HG03039 (cell line): Measurements from ENCODE around the gene SLC25A33.

Experiments
- ATAC-seq: cut with Tn5 transposase; IDR thresholded peaks from one replicate; pipeline ENCODE4 v1.9.1; 2021; ENCODE audit warnings: mild to moderate bottlenecking, moderate library complexity; ENCODE audit not compliant: unreplicated experiment

The SLC25A33 gene

DNA sequence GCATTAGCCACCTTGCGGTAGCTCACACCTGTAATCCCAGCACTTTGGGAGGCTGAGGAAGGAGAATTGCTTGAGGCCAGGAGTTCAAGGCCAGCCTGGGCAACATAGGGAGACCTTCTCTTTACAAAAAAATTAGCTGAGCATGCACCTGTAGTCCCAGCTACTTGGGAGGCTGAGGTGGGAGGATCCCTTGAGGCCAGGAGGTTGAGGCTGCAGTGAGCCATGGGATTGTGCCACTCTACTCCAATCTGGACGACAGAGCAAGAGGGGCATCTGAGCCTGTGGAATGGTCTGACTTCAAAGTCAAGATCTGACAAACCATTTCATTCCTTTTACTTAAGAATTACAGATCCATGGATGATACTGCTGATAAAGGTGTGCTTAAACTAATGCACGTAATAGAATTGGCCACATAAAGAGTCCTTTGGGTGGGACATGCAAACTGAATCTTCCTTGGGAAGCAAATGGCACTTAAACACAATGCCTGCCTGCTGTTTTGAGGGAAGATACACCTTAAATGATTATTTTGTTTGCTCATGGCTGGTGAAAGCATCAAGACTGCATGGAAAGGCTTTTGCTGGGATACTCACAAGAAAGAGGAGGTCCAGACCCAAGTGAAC is 47.0 kb downstream of the SLC25A33 start:
- ATAC-seq: no peak

DNA sequence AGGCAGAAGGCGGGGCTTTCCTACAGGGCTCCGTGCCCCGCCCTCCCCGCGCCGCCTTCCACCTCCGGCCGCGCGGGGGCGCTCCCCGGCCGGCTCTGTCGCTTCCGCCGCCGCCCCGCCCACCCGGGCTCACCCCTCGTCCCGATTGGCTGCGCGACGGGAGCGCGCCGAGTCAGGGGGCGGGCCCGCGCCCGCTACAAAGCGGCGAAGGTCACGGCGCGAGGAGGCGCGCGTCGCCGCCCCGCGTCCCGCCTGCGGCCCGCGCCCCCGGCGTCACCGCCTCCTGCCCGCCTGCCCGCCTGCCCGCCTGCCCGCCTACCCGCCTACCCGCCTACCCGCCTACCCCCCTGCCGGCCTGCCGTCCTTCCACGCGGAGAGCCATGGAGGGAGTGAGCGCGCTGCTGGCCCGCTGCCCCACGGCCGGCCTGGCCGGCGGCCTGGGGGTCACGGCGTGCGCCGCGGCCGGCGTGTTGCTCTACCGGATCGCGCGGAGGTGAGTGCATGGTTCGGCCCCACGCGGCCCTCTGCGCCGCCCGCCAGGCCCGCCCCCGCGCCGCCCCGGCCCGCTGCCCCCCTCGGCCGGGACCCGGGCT is 49.4 kb downstream of the SLC25A33 start, which contains the start of gene TMEM201:
Gene TMEM201 (plus strand): TSS at position 361 of the 593 bp plus-strand sequence. CDS start 20 bp downstream, at position 381.
- peak; percentile 70 for ATAC-seq

DNA sequence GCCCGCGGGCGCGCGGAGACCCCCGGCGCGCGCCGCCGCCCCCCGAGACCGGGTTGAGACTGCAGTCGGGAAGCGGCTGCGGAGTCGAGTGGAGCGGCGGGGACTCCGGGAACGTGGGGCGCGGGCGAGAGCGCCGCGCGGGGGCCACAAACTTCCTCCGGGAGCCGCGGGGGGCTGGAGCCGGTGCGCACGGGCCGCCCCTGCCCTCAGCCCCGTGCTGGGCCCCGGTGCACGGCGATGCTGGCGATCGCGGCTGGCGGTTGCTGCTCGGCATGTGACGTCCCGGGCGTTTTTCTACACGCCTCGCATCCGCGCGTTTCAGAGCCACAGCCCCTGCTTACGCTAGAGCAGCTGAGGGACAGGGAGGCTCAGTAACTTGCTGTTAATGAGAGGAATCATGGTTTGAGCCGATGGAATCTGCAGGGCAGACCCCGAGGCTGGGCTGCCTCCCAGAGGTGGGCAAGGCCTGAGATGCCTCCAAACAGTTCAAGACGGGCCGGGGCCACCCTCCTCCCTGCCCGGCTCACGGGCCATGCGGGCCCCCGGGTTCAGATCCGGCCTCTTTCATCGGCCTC is 50.0 kb downstream of the SLC25A33 start:
- ATAC-seq: peak; percentile 11

- ATAC-seq: no peak
Measured at GRCh38 chr1:9589719-9590157, 50.5 kb downstream of the SLC25A33 start.

DNA sequence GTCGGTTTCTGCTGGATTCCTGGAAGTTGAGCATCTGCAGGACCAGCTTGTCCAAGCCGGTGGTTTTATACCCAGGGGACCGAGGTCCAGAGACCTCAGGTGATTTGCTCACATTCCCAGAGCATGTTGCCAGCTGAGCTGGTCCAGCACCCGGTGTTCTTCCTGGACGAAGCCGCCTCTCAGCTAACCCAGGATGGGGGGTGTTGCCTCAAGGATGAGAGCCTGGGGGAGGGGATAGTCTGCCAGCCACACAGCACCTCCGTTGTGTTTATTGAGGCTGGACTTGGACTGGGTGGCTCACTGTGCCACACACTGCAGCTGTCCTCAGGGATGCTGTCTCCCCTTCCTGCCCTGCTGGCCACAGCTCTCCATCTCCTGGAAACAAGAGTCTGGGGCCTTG is 50.9 kb downstream of the SLC25A33 start:
- ATAC-seq: no peak

DNA sequence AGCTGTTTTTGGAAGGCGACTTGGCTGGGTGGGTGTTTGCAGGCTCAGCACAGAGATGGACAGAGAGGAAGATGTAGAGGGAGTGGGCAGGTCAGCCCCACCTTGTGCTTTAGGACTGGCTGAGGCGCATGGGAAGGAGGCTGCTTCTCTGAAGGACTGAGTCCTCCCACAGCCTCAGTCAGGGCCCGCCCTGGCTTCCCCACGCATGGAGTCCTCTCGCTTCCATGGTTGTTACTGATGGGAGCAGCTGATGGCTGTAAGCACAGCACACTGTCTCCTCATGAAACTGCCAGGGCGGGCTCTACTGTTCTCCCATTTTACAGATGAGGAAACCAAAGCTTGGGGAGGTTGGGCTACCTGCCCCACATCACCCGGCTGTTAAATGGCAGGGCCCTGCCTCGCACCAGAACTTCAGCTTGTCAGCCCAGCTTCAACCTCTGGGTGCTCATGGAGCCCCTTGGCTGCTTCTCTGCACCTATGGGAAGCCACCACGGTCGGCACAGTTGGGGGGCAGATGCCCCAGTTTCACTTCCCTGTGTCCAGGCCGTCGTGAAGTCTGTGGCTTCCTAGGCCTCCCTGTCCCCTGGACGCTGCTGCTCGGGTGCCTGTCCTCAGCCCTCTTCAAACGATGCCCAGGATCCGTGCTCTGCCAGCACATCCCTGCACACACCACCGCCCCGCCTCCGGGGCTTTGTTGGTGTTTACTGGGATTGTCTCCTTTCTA is 51.8 kb downstream of the SLC25A33 start:
- ATAC-seq: no peak

GRCh38 chr1:9591669-9592509 is 52.6 kb downstream of the SLC25A33 start:
- ATAC-seq: no peak

DNA sequence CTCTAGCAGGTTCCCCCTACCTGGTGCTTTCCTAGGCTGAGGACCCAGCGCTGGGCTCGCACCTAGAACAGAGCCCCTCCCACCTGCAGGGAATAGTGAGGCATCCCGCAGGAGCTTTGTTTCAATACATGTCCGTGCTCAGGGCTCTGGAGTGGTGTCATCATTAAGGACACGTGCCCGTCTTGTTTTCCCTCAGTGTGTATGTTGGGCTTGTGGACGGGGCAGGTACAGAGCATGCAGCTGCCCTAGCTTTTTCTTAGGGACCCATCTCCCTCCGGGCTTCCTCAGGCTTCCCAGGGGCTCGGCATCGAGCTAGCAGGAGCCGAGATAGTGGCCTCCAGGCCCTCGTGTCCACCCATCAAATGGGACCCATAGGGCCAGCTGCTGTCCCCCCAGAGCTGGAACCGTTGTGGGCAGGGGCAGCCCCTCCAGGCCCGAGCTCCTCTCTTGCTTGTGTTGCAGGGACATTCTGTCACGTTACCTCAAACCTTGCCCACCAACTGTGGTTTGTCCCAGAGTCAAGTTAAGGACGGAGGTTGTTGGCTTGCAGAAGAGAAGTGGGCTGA is 53.3 kb downstream of the SLC25A33 start:
- ATAC-seq: no peak

- ATAC-seq: no peak
Measured at GRCh38 chr1:9593147-9593491, 53.9 kb downstream of the SLC25A33 start.

DNA sequence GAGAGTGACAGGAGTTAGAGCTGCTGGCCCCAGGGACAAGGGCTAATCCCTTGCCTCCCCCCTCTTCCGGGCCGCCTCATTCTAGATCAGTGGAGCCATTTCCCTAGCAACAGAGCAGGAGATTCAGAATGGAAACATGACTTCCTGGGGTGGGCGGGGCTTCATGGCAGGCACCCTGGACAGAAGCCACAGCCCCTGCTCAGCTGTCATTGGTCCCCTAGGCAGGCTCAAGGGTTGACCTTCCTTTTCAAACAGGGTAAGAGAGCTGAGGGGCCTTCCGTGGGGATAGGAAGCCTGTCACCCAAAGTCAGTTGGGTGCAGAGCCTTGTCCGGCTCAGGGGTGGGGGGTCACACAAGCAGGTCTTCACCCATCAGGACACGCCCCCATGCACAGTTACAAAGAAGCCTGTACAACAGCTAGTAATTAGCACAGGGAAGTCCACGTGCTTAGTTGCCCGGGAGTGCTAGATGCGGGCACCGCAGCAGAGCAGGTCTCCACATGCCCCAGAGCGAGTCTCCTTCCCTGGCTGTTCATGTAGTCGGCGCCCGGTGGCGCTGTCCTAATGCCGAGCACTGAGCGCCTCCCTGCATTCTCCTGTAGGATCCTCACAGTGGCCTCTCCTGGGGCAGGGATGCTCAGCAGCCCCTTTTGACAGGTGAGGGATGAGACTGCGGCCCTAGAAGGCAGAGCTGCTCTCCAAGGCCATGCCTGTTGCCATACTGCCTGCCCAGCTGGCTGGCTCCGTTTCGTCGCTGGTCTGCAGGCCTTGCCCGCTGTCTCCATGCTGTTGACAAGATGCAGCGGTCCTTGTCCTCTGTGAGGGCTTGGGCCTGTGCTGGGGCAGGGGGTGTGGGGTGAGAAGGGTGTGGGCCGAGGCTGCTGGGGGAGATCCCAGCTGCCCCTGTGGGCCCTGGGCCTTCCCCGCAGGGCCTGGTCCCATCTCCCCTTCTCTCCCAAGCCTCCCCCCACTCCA is 54.5 kb downstream of the SLC25A33 start:
- no peak for ATAC-seq

DNA sequence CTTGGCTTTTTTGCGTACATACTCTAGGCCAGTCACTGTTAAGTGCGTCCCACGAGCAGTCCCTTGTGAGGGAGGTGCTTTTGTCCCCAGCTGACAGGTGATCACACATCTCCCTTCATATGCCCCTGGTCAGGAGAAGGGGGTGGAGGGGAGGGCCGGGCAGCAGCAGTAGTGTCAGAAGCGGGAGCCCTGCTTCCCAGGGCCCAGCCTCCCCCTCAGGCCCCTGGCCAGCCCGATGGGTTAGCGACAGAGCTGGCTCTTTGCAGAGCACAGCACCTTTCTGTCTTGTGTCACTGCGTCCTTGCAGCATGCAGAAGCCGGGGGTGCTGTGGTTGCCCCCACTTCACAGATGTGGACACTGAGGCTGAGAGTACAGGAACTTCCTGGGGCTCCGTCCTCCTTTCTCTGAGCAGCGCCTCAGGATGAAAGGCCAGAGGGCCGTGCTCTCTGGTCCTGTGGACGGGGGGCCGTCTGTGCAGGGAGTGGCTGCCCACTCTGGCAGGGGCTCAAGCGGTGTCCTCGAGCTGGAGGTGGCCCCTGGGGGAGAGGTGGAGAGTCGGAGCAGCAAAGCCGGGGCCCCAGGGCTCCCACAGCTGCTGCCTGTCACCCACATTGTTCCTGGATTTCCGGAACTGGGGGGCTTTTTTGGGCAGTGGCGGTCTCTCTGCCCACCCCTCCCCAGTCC is 55.3 kb downstream of the SLC25A33 start:
- no peak for ATAC-seq

- ATAC-seq: no peak
Measured at GRCh38 chr1:9595156-9595967, 56.1 kb downstream of the SLC25A33 start.

- no peak for ATAC-seq
Measured at GRCh38 chr1:9595968-9596340, 56.7 kb downstream of the SLC25A33 start.

DNA sequence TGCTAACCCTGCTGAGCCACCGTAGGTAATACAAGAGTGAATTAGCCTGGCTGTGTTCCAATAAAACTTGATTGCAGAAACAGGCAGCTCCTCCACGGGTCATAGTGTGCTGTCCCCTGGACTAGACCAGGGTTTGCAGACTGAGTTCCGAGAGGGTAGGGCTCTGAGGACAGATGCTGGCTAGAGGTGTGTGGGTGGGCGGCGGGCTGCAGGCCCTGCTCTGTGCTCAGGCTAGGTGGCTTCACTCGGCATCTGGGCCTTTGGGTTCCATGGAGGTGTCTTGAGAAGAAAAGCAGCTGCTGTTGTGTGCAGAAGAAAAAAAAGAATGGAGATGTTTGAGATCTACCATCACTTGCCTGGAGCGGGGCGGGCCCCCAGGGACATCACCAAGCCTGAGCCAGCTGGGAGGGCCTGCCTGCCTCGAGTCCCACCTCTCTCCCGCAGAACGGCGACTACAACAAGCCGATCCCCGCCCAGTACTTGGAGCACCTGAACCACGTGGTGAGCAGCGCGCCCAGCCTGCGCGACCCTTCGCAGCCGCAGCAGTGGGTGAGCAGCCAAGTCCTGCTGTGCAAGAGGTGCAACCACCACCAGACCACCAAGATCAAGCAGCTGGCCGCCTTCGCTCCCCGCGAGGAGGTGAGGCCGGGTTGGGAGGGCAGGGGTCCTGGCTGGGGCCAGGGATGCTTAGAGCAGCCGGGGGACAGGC is 57.3 kb downstream of the SLC25A33 start:
- ATAC-seq: no peak

DNA sequence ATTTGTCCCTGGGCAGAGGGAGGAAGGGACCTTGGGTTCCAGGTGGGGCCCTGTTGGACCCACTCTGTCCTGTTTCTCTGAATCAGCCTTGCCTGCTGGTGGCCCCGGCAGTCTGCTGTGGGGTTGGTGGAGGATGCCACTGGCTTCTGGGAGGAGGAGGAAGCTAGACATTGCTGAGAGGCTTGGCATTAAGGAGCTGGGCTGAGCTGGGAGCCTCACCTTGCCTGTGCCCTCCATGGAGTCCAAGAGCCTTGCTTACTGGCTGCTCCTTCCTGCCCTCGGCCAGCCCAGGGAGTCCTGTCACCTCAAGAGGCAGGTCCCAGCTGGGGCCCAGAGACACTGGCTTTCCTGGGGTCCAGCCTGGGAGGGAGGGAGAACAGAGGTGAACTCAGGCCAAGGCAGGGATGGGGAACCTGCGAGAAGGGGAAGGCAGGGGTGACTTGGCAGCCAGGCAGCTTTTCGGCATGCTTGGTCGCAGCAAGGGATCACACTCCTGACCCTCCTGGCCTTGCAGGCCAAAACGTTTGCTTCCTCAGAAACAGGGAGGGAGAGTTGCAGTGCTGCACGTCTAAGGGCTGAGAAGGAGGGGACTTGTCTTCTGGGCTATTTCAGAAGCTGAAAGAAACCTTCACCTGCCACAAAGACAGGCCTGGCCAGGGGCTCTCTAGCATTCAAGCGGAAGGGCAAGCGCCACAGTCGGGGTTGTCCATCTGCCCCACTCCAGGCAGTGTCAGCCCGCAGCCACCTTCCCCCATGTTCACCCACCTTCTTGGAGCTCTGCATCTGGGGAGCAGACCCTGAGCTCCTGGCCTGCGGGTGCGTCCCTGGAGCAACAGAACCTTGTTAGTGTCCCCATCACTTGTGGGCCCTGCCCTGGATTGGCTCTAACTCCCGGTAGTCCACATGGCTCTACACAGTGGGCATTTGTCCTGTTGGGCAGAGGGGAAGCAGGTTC is 58.4 kb downstream of the SLC25A33 start:
- ATAC-seq: no peak

GRCh38 chr1:9598316-9598700 is 59.0 kb downstream of the SLC25A33 start:
- ATAC-seq: no peak
